ENCODE data around the gene PTH2. TPM values are rescaled to one million over a fixed set of nuclear protein-coding genes. Genes with fewer than 3 reads are reported as not detected.

Gene PTH2
- total and polyA plus RNA-seq, 10 of the 15 experiments (the other 5 are each of a cell fraction or from before 2014, with no cell fraction given) = not detected

DNA sequence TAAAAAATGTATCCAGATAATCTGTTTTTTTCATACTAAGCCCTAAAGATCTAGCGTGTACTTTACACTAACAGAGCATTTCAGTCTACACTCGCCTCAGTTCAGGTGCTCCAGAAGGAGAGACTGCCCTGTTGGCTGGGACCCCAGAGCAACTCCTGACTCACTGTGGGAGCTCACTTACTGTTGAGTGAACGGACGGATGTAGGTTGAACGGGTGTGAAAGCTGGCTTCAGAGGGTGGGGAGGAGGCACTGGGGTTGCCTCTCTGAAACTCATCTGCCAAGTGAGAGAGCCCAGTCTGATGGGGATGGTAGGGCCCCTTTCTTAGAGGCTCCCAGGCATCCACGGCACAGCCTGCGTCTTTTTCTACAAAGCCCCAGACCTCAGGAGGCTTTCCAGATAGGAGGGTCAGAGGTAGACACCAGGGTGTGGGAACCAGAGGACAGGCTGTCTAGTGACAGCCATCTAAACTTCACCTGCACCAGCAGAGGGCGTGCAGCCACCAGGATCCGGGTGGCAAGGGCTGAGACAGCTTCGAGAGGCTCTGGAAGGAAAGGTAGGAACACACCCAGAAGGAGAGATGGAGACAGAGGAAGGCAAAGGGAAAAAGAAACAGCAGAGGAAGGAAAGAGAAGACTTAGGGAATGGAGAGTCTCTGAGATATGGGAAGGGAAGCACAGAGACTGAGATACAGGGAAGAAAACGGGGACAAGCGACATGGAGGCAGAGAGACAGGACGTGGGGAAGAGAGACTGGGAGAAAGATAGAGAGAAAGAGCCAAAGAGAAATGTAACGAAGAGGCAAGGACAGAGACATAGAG is 31.5 kb downstream of the PTH2 start (continued):
- TF ChIP-seq, protein P1, sequence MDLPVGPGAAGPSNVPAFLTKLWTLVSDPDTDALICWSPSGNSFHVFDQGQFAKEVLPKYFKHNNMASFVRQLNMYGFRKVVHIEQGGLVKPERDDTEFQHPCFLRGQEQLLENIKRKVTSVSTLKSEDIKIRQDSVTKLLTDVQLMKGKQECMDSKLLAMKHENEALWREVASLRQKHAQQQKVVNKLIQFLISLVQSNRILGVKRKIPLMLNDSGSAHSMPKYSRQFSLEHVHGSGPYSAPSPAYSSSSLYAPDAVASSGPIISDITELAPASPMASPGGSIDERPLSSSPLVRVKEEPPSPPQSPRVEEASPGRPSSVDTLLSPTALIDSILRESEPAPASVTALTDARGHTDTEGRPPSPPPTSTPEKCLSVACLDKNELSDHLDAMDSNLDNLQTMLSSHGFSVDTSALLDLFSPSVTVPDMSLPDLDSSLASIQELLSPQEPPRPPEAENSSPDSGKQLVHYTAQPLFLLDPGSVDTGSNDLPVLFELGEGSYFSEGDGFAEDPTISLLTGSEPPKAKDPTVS (IDR thresholded peaks at IDR 0.05; ENCODE audit: low read depth, low read length) = no peak
- no peak for TF ChIP-seq ESRRA (IDR thresholded peaks at IDR 0.05; ENCODE audit: low read length)
- TF ChIP-seq, protein P2, sequence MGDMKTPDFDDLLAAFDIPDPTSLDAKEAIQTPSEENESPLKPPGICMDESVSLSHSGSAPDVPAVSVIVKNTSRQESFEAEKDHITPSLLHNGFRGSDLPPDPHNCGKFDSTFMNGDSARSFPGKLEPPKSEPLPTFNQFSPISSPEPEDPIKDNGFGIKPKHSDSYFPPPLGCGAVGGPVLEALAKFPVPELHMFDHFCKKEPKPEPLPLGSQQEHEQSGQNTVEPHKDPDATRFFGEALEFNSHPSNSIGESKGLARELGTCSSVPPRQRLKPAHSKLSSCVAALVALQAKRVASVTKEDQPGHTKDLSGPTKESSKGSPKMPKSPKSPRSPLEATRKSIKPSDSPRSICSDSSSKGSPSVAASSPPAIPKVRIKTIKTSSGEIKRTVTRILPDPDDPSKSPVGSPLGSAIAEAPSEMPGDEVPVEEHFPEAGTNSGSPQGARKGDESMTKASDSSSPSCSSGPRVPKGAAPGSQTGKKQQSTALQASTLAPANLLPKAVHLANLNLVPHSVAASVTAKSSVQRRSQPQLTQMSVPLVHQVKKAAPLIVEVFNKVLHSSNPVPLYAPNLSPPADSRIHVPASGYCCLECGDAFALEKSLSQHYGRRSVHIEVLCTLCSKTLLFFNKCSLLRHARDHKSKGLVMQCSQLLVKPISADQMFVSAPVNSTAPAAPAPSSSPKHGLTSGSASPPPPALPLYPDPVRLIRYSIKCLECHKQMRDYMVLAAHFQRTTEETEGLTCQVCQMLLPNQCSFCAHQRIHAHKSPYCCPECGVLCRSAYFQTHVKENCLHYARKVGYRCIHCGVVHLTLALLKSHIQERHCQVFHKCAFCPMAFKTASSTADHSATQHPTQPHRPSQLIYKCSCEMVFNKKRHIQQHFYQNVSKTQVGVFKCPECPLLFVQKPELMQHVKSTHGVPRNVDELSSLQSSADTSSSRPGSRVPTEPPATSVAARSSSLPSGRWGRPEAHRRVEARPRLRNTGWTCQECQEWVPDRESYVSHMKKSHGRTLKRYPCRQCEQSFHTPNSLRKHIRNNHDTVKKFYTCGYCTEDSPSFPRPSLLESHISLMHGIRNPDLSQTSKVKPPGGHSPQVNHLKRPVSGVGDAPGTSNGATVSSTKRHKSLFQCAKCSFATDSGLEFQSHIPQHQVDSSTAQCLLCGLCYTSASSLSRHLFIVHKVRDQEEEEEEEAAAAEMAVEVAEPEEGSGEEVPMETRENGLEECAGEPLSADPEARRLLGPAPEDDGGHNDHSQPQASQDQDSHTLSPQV (IDR thresholded peaks at IDR 0.05) = no peak
- TF ChIP-seq, protein P3, sequence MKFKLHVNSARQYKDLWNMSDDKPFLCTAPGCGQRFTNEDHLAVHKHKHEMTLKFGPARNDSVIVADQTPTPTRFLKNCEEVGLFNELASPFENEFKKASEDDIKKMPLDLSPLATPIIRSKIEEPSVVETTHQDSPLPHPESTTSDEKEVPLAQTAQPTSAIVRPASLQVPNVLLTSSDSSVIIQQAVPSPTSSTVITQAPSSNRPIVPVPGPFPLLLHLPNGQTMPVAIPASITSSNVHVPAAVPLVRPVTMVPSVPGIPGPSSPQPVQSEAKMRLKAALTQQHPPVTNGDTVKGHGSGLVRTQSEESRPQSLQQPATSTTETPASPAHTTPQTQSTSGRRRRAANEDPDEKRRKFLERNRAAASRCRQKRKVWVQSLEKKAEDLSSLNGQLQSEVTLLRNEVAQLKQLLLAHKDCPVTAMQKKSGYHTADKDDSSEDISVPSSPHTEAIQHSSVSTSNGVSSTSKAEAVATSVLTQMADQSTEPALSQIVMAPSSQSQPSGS (IDR thresholded peaks at IDR 0.05; ENCODE audit: low read length) = no peak
- TF ChIP-seq, protein P4, sequence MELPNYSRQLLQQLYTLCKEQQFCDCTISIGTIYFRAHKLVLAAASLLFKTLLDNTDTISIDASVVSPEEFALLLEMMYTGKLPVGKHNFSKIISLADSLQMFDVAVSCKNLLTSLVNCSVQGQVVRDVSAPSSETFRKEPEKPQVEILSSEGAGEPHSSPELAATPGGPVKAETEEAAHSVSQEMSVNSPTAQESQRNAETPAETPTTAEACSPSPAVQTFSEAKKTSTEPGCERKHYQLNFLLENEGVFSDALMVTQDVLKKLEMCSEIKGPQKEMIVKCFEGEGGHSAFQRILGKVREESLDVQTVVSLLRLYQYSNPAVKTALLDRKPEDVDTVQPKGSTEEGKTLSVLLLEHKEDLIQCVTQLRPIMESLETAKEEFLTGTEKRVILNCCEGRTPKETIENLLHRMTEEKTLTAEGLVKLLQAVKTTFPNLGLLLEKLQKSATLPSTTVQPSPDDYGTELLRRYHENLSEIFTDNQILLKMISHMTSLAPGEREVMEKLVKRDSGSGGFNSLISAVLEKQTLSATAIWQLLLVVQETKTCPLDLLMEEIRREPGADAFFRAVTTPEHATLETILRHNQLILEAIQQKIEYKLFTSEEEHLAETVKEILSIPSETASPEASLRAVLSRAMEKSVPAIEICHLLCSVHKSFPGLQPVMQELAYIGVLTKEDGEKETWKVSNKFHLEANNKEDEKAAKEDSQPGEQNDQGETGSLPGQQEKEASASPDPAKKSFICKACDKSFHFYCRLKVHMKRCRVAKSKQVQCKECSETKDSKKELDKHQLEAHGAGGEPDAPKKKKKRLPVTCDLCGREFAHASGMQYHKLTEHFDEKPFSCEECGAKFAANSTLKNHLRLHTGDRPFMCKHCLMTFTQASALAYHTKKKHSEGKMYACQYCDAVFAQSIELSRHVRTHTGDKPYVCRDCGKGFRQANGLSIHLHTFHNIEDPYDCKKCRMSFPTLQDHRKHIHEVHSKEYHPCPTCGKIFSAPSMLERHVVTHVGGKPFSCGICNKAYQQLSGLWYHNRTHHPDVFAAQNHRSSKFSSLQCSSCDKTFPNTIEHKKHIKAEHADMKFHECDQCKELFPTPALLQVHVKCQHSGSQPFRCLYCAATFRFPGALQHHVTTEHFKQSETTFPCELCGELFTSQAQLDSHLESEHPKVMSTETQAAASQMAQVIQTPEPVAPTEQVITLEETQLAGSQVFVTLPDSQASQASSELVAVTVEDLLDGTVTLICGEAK (IDR thresholded peaks at IDR 0.05; ENCODE audit: borderline replicate concordance) = no peak
- 0 out of 2 replicates have a peak, but pooled peaks have one; percentile 4 for TF ChIP-seq CREM (IDR thresholded peaks at IDR 0.05; ENCODE audit: low read depth)
- TF ChIP-seq CHD1 (IDR thresholded peaks at IDR 0.05; ENCODE audit: low read depth, low read length) = no peak
- TF ChIP-seq TCF7 (IDR thresholded peaks at IDR 0.05; ENCODE audit: borderline replicate concordance) = no peak
- TF ChIP-seq POLR2A (IDR thresholded peaks at IDR 0.05; ENCODE audit: low read depth, low read length) = no peak
- TF ChIP-seq, protein P5, sequence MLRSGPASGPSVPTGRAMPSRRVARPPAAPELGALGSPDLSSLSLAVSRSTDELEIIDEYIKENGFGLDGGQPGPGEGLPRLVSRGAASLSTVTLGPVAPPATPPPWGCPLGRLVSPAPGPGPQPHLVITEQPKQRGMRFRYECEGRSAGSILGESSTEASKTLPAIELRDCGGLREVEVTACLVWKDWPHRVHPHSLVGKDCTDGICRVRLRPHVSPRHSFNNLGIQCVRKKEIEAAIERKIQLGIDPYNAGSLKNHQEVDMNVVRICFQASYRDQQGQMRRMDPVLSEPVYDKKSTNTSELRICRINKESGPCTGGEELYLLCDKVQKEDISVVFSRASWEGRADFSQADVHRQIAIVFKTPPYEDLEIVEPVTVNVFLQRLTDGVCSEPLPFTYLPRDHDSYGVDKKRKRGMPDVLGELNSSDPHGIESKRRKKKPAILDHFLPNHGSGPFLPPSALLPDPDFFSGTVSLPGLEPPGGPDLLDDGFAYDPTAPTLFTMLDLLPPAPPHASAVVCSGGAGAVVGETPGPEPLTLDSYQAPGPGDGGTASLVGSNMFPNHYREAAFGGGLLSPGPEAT (IDR thresholded peaks at IDR 0.05; ENCODE audit: low read depth) = 0 out of 2 replicates have a peak, but pooled peaks have one; percentile 58
- no peak for TF ChIP-seq PAX8 (IDR thresholded peaks at IDR 0.05)
- no peak for TF ChIP-seq CREB1 (IDR thresholded peaks at IDR 0.05; ENCODE audit: low read depth)
- no peak for TF ChIP-seq CHD2 (IDR thresholded peaks at IDR 0.05; ENCODE audit: borderline replicate concordance, low read depth, low read length)
- TF ChIP-seq YY1 (IDR thresholded peaks at IDR 0.05; ENCODE audit: low read depth, low read length) = peak; percentile 83
- TF ChIP-seq PAX5 (IDR thresholded peaks at IDR 0.05; ENCODE audit: borderline replicate concordance, low read depth, low read length) = no peak
- TF ChIP-seq MTA3 (IDR thresholded peaks at IDR 0.05; ENCODE audit: borderline replicate concordance, low read length) = no peak

All from GM12878 (cell line).